ENCODE results near the gene GALNT11.
"Not testable (repeated sequence)": the region's sequence is repeated elsewhere in the genome, so short reads cannot be mapped to it uniquely, and the experiment has no call there.

GRCh38 chr7:152044909-152045308 lies 19.4 kb downstream of the GALNT11 start:
- TF ChIP-seq CTCF (IDR thresholded peaks at IDR 0.05); POLR2A (IDR thresholded peaks at IDR 0.05; ENCODE audit: low read length): not testable (repeated sequence)

Measured in A549 (cell line).